ELR (cell line): ENCODE results near the gene WDR64.

ENCODE experiments used
- DNase-seq: peaks from one replicate; pipeline ENCODE4 v3.0.0-alpha.2; 2015; ENCODE audit warnings: low read depth

Gene WDR64

DNA sequence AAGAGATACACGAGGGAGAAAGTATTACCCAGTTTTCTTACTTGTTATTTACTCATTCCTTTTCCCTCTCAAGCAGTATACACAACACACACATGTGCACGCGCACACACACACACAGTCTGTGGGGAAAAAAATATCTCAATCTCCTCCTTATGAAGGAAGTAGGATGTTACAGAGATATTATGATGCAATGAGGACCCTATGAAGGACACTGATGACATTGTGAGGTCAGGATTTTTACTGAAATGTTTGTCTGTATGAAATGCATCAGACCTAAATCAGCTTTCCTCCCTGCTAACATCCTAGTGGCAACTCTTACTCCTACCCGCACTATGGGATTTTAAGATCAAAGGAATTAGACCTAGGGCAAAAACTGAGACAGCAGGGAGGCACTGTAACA is at the start of gene WDR64:
Gene WDR64, plus strand, starts transcription at position 270 of the 400 bp plus-strand sequence. CDS start 204 bp downstream, outside the sequence.
- no peak for DNase-seq

- DNase-seq: peak; percentile 79
These were observed 48.3 kb upstream of the WDR64 start for GRCh38 chr1:241603731-241604245.

- peak; percentile 58 for DNase-seq
These were observed 46.8 kb upstream of the WDR64 start for GRCh38 chr1:241605146-241605805.

- DNase-seq: peak; percentile 78
These were observed 45.5 kb upstream of the WDR64 start for GRCh38 chr1:241606544-241606943.

GRCh38 chr1:241607497-241607896 is 44.6 kb upstream of the WDR64 start:
- DNase-seq: no peak

DNA sequence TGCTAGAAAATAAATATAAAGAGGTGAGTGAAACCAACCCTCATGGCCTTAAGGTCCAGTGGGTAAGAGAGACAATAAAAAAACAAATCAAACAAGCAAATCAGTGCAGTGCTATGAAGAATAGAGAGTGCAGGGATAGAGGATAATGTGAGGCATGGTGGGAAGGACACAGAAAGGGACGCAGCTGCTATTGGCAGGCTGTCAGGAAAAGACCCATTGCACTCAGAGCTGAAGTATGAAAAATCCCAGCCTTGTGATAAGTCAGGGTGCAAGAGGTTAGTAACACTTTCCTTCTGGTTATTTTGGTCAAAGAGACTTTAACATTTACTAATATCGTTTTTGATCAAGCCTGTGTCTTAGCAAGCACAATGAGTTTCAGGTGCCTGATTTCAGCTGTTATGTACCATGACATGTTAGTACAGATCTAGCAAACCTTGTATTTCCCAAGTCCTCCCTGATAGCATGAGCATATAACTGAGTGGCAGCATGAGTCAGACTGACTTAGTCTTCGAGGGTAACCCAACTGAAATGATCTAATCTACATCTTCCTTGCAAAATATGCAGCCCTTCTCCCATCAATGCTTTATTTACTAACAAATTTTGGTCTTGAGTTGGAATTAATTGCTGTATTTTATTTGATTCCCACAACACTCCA is 43.6 kb upstream of the WDR64 start:
- DNase-seq: peak; percentile 89

DNA sequence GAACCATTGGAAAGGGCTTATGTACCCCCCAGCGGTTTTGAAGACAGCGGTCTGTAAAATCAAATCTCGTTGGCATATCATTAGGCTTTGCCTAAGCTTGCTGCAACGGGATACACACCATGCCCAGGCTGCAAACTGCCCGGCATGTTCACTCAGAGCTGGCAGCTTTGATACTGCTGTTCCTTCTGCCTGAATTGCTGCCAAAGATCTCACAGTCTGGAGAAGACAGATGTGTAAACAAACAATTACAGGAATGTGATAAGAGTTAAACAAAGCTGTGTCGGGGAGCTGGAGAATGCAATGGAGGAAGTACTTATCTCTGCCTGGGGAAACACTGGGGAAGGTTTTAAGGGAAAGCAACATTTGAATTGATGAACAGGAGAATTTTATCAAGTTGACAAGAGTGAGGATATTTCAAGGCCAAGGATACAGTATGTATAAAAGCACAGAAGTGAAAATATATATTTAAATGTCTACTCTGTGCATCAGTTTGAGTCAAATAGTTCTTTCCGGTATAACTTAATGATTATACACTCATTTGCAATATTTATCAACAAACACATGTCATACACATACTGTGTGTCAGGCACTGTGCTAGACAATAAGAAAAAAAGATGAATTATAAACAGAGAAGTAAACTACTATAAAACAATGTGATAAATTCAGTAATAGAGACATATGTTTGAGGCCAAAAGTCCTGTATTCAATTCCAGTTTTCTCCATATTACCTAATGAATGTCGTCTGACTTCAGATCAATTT is 41.8 kb upstream of the WDR64 start:
- DNase-seq: no peak

DNA sequence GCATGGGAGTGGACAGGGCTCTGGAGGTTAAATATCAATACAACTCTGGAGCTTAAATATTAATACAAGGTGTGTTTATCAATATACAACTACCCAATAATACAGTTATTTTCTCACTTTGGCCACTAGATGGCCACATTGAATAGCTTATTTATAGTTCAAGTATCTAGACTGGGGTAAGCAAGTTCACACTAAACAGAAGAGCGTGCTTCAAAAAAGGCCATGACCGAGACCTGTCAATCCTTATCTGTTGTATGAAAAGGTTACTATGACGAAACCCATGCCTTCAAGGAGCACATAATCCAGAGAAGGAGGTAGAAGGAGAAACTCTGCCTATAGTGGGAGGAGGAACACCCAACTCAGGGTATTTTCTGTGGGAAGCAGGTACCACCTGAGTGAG is 41.0 kb upstream of the WDR64 start:
- peak; percentile 83 for DNase-seq

DNA sequence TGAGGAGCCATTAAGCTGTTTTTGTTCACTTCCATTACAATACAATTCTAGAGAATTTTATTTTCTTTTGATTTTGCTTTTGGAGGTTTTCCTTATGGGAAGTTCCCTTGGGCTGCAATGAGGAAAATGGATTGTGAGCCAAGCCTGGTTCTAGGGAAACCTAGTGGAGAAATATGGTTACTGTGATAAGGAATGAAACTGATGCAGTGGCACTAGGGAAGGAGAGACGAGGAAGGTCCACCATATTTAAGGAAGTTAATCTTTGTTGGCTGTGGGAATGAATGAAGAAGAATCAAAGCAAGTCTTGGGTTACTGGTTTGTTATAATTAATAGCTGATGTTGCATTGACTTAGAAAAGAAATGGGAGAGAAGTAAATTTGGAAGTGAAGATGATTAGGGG is 40.3 kb upstream of the WDR64 start:
- peak; percentile 32 for DNase-seq

DNA sequence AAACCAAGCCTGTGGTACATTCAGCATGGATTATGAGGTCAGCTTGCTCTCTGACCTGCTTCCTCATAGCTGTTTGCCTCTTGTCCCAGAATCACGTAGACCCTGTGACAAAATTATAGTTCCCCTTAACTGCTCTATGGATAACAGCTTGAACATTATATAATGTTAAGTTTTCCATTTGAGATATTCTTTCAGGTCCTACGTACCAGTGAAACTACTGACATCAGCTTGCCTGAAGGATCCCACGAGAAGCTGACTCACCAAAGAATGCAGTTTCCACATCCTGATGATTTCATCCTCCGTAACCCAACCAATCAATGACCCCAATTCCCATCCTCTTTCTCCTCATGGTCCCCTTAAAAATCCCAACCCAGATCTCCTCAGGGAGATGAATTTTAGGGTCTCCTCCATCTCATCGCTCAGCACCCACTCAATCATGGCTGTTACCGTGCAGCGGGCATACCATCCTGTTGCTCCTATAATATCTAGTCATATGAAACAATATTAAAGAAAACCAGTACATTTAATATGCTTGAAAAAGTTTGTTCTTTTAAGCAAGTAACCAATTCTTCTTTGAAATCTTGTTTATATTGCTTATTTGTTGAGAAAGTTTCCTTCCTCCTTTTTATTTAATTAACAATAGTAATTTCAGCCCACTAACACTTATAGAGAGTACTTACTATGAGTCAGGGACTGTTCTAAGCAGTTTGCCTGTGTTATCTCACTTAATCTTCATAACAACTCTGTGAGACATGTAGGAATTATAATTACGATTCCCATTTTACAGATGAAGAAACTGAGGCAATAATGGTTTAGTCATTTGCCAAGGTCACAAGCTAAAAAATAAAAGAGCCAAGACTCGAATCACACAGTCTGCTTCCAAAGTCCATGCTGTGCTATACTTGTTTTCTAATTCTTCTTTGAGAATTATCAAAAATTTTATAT is 39.3 kb upstream of the WDR64 start:
- DNase-seq: peak; percentile 96

DNA sequence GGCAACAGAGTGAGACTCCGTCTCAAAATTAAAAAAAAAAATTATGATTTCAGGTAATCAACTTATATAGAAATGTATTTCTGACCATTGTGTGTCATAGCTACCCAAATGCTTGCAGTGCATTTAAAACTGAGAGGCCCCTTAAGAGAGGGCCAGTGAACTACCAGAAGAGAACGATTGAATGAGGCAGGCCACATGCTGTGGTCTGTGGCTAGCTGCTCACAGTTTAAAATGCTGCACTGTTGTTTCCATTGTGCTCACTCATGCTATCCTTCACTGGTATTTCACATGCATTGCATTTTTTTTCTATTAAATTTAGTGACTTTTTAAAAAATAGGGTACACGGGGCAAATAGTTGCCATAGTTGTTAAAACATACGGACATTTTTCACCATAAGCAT is 37.9 kb upstream of the WDR64 start:
- no peak for DNase-seq

DNA sequence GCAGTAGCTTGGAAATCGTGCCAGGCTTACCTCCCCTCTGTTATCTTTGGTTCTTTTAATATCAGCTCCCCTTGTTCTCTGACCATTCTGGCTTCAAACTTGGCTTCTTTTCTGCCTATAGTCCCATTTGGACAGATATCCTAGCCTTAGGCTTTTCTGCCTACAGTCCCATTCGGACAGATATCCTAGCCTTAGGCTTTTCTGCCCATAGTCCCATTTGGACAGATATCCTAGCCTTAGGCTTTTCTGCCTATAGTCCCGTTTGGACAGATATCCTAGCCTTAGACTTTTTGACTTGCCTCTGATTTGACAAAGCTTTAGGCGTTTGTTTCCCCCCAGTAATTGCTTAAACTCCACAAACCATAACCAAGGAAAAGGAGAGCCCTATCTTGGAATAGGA is 37.5 kb upstream of the WDR64 start:
- no peak for DNase-seq

DNA sequence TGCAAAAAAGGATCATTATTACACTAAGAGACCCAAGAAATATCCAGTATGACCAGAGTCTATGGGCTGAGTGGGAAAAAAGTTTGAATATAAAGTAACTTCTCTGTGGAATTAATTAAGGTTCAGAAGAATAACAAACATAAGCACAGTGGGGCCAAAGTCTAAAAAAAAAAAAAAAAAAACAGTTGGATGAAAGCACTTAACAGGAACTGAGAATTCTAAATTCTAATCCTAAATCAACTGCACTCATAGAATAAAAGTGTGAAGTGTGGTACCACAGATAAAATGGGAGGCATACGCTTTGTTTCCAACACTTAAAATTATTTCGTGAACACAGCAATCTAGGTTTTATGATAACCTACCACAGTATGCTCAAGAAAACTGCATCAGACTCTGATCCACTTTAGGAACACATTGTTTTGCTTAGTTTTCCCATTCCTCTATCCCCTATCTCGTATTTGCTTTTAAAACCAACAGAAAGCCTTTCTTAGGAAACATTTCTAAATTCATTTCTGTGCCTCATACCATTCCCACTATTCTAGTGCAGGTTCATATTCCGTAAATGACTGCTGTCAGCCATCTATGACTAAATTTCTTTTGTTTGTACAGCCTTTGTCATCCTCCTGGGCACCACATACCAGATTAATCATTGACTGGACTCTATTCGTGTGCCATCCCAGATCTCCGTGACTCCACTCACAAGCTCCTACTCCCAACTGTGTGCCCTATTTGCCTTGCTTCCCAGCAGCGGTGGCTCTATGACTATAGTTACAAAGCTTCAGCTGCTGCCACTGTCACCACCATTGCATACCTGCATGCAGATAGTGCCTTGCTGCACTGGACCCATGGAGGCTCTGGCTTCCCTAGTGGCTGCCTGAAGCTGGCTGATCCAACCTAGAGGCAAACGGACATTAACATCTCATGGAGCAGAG is 36.8 kb upstream of the WDR64 start:
- DNase-seq: peak; percentile 51

DNA sequence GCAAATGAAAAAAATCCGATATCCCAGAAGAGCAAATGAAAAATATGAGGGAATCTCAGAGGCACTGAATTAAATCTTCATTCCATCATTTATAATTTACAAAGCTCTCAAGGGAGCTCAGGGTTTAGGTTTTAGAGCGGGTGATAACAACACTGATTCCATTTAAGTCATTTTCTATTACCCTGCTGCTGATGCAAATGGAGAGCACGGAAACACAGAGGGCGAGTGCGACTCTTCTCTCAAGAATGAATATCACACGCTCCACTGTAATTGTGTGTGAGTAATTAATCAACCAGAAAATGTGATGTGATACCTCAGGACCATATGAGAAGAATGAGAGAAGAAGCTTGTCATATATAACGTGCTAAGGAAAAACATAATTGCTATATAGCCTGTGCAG is 34.7 kb upstream of the WDR64 start:
- no peak for DNase-seq

DNA sequence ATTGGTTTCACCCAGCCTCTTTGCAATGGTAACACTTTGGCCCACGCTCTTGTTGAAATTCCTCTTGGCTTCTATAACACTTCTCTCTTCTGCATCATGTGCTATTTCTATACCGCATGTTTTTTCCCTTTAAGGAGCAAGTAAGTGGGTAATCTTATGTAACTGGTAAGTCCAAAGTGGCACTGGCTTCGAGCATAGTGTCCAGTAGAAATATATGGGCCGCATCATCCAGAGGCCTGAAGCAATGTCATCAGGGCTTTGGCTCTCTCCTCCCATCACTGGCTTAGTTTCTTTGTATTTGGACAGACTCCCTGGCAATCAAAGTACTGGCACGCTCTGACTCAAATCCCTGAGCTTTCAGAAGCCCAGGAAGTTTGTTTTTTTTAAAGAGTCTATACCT is 29.4 kb upstream of the WDR64 start:
- no peak for DNase-seq

DNA sequence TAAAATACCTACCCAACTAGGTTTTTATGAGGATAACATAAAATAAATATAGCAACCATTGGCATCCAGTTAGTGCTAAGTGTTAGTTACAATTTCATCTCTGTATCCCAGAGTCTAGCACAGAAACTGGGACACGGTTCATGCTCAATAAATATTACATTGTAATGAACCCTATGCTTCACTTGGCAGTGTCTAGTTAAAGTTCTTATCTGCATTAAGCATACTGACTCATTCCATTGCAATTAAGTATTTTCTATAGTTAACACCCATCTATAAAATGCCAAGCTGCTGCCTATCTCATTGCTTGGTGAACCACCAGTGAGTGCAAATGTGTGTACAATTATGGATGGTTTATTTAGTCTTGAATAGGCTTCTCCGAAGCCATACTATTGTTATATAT is 27.1 kb upstream of the WDR64 start:
- DNase-seq: no peak

DNA sequence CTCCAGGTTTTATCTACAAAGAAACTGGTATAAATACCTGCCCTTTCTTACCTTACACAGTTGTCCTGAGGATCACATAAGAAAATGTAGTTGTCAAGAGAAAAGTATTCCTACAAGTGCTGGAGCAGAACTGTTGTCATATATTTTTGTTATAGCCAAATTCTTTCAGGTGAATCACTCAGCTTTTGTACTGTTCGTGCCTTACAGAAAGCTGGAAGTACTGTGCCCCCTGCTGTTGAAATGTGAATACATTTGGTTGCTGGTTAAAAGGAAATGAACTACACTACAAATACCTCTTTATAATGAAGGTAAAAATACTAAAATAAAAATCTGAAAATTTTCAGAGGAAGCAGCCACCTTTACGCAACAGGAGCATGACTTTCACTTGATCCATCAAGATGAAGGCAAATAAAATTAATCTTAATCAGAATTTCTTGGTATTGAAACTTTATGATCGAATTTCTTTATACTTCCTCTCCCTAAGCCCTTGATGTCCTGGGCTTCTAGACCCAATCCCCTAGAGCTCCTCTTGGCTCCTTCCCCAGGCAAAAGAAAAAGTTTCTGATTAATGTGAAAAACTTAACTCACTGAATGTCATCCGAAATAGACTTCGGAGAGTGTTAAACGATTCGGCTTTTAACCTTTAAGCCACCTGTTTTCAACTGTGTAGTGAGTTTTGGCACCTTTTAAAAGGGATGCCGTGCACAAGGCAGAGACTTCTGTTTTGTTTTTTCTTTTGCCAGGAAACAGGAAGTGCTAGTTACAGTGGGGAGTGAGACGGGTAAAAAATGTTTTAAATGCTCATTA is 24.4 kb upstream of the WDR64 start:
- peak; percentile 86 for DNase-seq

DNA sequence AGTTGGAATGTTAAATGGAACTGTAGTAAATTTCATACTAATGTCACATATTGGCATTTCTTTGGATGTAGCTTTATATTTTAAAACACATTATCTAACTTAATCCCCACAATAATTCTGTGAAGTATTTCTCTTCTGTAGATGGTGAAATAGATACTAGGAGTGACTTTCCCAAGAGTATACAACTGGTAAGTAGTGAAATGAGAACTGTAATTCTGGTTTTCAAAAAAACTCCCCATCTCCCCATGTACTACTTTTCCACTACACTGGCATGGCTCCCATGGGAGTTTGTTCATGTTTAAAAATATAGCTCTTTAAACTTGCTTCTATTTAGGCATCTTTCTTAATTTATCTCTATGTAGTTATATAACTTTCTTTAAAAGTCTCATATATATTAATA is 22.1 kb upstream of the WDR64 start:
- no peak for DNase-seq

DNA sequence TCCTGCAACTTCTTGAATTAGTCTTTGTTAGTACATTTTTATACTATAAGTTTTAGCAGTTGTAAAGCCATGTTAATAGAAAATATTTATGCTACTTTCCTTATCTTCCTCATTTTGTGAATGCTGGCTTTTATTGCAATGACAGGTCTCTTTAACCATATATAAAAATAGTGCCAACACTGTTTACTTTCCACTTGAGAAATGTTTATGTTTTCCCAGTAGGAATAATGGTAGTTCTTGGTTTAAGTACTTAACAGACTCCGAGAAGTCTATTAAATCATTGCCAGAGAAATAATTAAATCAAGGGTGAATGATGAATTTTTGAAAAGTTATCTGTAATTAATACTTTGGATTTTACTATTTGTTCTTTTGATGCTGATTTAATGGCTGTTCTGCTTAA is 21.6 kb upstream of the WDR64 start:
- no peak for DNase-seq

DNA sequence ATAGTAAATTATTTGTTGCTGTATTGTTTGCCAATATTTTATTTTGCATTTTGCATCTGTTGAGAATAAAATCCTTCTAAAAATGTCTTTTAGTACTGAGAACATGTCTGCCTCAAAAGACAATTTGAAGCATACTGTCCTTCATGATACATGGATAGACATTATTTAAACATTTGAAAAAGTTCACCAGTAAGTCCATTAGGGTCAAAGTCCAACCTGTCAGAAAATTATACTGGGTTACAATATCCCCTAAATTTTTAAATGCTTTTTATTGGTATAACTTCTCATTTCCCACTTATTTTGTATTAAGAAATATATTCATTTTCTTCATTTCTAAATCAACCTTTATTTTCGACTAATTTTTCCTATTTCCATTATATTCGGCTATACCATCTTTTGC is 21.2 kb upstream of the WDR64 start:
- DNase-seq: no peak
